CD4-positive, alpha-beta T cell treated with Interleukin-2 at 100 ng/mL for 4 hours (primary cell): Measurements from ENCODE around the gene DENND5A.
"Not testable (repeated sequence)": the region's sequence is repeated elsewhere in the genome, so short reads cannot be mapped to it uniquely, and the experiment has no call there.

Source experiments
- DNase-seq: peaks from one replicate; pipeline ENCODE4 v3.0.0-alpha.2; 2020; ENCODE audit warnings: low spot score

DENND5A gene

DNA sequence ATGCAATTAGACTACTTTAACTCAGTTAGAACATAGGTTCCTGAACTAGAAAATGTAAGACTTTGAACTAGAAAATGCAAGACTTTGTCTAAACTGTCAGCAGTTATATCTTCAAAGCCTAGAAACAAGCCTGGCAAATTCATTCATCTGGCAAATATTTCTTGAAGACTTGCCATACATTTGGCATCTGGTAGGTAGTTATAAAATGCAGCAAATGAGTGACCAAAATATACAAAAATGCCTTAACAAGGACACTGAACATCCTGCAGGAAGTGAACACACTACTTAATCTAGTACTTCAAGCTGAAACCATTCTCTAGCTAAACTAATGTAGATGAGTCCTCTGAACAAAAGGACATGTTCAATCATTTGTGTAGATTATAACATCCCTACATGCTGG is 89.0 kb downstream of the DENND5A start:
- no peak for DNase-seq

DNA sequence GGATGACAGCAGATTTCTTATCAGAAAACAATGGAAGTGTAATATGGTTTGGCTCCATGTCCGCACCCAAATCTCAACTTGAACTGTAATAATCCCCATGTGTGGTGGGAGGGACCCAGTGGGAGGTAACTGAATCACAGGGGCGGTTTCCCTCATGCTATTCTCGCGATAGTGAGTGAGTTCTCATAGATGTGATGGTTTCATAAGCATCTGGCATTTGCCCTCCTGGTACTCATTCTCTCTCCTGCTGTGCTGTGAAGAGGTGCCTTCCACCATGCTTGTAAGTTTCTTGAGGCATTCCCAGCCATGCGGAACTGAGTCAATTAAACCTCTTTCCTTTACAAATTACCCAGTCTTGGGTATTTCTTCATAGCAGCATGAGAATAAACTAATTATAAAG is 92.8 kb downstream of the DENND5A start:
- no peak for DNase-seq

DNA sequence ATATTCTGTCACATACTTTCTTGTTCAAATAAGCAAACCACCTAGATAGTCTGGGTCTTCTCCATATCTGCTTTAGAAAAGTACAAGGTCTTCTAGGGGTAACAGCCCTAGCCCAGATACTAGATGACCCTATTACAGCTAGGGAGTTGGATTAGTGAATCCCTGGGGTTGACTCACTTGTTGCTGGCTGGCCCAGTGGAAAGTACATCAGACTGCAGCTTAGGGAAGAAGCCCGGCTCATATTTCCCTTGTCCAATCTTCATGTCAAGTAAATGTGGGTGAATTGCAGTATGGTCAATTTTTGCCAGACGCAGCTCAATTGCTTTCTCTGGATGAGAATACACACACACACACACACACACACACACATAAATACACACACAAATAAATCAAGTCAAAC is 94.7 kb downstream of the DENND5A start:
- DNase-seq: no peak

DNA sequence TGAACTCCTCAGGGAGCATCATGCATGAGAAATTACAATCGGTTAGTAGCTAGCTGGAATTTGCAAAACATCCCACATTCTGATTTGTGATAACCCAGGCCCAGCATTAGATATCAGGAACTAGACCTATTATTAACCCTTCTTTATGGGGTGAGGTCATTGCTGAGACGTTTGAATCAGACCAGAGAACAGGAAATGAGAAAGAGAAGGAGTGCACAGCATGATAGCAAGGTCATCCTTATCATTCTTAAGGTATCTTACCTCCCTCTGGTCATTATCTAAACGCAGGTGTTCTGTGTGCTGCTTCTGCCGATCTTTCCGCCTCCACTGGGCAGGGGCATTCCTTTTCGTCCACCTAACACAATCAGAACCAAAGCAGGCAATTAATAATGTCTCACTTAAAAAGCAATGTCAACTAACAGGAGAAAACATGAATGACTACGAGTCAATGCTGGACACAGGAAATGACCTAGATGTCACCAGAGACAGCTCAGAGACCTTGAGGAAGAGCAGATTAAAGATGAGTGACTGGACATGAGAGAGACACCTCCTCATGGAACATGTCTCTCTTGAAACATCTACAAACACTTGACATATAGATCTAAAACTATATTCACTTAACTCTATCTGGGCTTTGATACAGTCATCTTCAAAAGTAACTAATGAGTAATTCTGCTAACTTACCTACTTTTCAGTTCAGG is 95.4 kb downstream of the DENND5A start:
- DNase-seq: no peak

DNA sequence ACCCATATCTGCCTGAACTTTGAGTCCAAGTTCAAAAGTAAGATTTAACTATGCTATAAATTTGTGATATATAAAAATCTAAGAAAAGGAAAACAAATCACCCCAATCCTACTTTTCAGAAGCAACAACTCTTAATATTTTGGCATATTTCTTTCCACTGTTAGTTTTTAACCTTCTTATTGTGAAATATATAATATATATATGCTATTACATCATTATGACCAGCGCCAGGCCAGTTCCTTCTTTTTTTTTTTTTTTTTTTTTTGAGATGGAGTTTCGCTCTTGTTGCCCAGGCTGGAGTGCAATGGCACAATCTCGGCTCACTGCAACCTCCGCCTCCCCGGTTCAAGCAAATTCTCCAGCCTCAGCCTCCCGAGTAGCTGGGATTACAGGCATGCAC is 103.2 kb downstream of the DENND5A start:
- not testable (repeated sequence) for DNase-seq

DNA sequence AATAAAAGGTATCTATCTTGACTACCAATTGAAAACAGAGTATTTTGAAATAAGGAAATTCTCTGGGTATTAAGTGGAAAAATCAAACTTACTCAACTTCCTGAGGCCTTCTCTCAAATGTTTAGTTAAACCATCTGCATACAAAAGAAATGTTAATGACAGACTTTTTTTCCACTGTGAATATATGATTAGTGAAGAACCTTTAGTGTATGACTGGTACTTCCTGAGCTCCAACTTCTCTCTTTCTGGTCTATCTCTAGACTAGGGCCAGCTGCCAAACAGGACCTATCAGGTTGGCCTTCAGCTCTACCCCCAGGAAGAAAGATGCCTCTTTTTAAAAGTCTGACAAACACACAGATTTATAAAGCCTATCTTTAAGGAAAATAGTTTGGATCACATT is 105.0 kb downstream of the DENND5A start:
- DNase-seq: no peak

DNA sequence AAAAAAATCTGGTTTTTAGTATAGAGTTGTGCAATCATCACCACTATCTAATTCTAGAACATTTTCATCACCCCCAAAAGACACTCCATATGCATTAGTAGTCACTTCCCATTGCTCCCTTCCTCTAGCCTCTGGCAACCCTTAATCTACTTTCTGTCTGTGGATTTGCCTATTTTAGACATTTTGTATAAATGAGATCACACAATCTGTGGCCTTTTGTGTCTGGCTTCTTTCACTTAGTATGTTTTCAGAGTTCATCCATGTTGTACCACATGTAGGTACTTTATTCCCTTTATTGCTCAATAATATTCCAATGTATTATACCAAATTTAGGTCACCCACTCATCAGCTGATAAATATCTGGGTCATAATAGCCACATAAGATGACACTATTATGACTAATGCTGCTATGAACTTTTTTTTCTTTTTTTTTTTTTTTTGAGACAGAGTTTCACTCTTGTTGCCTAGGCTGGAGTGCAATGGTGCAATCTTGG is 106.2 kb downstream of the DENND5A start:
- DNase-seq: peak; percentile 18

DNA sequence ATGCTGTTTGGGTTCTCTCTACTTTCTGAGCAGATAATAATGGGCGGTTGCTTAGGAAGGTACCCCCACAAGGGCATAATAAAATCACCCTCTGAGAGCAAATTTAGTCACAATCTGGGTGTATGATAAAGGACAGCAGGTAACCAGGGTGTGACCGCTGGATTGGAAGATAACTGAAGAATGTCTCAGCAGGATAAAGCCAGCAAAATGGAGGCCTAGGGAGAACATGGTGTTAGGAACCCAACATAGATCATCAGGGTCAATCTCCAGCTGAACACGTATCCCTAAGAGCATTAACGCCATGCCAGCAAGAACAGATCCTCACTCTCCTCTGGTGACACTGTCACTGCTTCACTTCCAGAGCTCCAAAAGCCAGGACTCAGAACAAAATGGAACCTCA is 109.2 kb downstream of the DENND5A start:
- no peak for DNase-seq

DNA sequence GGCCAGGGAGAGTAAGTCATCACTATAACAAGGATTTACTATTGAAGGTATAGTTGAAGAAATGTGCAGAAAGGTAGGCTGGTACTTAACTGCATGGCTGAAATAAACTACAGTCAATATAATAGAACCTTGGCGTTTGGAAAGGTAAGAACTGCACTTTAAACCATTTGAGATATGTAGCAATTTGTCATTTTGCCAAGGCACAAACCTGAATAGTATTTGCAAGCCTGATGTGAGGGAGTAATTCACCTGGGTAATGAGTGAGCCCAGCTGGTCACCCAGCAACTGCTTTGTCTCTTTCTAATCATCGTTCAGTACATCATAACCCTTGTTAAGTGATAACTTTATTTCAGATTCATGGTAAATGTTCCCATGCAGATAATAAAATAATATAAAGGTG is 111.5 kb downstream of the DENND5A start:
- DNase-seq: no peak

DNA sequence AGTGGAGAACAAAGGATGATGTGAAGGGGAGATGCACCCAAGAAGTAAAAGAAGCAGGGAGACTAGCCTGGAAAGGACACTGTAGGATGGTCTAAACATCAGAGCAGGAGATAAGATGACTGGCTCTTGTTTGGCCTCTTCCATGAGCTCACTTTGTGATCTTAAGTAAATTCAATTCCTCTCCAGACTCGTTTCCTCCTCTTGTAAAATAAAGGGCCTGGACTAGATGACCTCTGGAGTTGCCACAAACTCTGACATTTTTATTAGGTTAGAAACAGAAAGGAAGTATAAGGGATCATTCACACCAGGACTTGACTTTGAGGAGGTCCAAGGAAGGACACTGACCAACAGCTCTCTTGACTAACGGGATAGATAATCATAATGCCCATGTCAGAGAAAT is 113.5 kb downstream of the DENND5A start:
- DNase-seq: no peak

DNA sequence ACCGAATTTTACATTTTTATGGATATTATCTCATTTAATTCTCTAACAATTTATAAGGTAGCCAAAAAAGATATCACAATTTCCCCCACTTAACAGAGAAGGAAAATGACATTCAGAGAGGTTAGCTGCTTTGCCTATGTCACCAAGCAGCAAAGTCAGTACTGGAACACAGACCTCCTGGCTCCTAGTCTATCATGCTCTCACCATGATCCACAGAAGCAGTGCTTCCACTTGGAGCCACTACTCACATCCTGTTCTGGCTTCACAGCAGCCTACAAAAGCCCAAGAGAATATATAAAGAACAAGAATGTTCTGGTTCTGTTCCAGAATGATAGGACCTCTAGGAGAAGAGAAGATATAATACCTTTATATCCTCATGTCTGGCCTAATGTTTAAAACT is 114.2 kb downstream of the DENND5A start:
- DNase-seq: no peak

DNA sequence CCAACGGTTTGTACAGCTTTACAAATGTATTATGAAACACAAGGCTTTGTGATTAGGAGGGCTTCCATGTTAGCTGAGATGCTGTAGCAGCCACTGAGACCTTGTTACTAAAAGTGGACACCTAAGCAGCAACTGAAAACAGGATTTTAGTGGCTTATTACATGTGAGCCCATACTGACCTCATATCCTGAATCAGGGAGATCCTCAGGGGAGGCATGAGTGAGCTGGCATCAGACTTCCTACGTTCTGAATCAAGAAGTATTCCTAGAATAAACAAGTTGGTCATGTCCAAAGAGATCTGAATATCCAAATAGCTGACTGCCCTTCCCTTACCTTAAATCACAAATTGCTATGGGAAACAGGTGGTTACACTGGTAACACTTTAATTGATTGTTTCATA is 114.6 kb downstream of the DENND5A start:
- no peak for DNase-seq

DNA sequence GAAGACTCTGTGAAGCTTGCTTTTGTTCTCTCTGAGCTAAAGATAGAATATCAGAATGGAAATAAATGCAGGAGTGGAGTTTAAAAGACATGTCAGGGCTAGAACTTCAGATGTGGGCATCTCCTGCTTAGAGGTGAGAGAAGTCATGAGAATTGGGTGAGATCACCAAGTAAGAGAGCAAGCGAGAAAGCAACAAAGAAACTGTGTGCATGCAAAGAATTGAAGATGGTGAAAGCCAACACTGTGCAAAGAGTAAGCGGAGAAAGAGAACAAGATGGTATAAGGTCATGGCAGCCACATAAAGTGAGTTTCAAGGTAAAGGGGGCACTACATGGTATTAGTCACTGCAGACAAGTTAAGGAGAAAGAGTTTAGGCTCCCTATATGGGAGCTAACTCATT is 116.4 kb downstream of the DENND5A start:
- DNase-seq: no peak

DNA sequence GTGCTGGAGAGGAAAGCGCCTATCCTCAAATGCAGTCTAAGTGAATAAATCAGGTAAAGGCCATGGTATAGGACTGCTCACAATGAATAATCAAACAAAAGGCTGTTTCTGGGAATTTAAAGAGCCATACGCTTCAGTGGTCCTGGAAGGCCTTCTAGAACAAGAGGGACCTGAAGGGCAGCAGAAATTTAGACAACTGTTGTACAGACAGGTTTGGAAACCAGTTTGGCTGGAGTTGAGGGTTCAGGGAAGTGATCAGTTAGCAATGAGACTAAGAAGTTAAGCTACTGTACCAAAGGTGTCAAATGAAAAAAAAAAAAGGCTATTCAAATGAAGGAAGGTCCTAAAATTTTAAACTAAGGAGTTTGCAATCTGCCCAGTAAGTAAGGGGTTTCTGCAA is 117.1 kb downstream of the DENND5A start:
- no peak for DNase-seq

DNA sequence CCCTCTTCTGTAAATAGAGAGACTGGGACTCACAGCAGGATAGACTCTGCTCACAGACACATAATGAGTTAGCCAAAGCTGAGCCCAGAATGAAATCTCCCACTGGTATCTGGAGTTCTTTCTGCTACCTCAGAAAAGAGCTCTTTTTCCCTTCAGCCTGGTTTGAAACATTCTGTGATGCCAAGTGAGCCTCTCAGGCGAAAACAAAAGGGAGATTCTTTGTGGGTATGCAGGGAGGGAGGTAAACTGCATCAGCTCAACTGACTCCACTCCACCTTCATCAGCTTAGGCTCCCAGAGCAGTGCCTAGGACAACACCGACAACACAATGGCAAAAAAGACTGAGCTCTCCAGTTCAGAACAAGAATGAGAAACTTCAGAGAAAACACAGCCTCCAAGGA is 118.7 kb downstream of the DENND5A start:
- DNase-seq: no peak

DNA sequence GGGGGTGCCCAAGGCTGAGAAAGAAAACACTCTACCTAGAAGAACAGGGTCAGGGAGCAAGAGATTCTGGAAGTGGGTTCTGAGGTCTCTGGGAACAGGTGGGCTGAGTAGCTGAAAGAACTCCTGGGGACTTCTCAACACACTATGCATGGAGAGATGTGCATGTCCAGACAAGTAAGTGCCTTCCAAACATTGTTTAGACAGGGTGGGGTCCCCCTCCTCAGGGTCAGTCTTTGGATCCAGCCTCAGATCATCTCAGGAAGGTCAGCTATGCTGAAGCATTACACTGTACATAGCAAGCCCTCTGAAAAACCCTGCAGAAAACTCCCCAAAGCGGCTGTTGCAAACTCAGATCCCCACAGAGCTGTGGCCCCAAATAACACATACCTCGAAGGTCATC is 119.9 kb downstream of the DENND5A start:
- no peak for DNase-seq

DNA sequence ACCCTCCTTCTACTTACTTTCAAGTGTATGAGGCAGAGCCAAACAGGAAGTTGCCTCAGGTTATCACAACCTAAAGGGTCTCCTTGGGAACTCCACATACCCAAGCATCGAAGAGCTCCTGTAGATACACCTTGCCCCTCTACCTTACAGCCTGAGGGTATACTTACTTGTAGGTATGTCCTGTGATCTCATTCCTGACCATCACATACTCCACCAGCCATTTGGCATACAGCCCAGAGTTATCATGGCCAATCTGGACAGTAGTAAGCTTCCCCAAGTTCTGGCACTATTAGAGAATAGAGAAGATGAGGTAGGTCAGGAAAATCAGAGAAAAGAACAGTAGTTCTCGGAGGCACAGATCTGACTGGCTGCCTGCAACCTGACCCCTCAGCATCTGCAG is 120.3 kb downstream of the DENND5A start:
- no peak for DNase-seq

DNA sequence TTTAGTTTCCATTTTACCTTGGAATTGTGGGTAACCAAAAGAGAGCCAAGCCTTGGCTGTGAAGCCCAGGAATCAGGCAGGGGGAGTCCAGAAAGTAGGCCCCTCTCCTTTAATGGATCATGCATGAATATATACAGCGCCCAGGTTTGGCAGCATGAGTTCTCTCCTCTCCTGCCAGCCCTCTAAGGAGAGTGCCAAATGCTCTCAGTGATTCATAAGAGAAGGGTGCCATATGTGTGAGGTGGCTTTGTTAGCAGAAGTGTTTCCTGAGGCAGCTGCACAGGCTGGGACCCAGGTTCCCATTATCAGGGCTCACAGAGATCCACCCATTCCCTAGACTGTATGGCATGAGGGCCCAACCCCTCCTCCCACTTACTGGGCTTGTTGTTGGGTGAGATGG is 121.4 kb downstream of the DENND5A start:
- DNase-seq: no peak

DNA sequence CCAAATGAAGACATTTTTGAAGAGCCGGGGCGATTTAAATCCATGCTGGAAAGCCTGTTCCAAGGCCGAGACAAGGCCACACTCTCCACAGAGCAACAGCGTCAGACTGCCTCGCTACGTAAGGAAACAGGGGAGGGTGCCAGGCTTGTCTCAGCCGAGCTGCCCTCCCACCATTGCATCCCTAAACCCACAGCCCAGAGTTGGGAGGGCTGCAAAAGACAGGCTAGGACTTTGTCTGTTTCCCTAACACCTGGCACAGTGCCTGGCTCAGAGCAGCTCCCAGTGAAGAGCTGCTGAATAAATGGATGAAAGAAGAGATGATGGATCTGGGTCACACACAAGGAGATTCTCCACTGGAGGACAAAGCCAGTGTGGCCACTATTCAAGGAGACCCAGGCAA is 122.4 kb downstream of the DENND5A start:
- DNase-seq: no peak

DNA sequence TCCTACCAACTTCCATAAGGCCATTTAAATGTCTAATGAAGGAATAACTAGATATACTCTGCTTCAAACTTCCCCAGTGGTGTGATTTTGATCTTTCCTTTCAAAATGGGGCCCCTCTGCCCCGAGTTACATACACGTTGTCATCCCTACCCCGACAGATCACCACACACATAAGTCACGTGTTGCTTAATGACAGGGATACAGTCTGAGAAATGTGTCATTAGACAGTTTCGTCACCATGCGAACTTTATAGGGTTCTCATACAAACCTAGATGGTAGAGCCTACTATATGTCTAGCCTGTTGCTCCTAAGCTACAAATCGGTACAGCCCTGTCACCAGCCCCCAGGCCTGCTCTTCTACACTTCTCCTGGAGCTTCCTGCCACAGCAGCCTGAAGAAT is 124.0 kb downstream of the DENND5A start:
- DNase-seq: no peak

DNA sequence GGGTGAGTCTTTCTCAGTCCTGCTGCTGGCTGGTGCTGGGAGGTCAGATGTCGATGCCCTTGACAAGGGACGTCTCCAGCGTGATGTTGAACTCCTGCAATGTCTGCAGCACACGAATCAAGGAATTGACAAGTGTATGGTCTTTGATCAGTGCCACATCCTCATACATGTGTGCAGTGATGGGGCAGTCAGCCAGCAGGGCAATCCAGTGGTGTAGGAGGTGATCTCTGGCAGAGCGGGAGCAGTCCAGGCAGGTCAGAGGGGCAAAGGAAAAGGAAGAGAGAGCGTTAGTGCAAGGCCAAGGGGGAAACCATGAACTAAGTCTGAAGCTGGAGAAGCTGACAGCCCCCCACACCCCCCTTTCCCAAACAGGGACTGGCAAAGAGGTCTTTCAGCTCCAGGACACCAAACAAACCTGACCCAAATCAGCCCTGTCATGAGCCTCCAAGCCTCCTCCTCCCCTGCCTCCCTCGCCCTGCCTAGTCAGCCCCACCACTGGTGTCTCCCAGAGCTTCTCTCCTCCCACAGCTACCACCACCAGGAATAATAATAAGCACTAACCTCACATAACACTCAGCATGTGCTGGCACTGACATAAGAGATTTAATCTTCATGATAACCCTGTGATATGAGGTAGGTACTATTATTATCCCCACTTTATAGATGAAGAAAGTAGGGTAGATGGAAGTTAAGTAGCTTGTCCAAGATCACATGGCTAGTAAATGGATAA is 125.4 kb downstream of the DENND5A start:
- DNase-seq: no peak

DNA sequence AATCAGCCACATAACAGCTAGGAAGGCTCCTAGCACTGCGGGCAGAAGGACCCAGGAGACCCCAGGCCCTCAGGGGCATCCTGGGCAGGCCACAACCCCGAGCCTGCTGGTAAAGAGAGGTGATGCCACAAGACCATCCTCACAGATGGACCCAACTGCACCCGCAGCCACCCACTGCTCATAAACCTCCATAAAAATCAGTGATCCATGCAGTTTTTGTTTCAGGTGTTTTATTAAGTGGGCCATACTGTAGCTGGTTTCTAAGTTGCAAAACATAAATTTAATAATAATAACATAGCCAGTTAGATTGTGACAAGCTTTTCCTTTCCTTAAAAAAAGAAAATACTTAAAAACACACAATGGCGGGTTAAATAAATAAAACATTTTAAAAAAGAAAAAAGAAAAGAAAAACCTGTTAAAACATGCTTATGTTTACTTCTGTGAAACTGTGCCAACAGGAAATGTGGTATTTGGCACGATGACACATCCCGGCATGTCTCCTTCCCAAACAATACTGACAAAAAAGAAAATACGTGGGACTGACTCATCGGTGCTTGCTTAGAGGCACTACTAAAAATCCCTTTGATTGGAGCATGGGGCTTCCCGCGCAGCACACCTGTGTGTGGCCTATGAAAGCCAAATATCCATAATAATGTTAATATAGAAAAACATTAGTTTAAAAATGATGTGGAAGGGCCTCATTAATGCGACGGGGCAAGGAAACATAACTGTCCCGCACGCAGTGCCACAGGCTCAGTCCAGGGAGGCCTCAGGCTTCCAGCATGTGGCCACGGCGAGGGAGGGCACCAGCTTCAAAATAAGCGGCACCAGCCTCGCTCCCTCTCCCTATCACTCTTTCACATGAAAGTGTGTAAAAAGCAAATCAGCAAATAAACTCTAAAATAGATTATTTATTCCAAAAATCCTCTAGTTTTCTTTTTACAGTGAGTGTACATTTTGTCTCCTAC is 126.3 kb downstream of the DENND5A start:
- peak; percentile 62 for DNase-seq

DNA sequence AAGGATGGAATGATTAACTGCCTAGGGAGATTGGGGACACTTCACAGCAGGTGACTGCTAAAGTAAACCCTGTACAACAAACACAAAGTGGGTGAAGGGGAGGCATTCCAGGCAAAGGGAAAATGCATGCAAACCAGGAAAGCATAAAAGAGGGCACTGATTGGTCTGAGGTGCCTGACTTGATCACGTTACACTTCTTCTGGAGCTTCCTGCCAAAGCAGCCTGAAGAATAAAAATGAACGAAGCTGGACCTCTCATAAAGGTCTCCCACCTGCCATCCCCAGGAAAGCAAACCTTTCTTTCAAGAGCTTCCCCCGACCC is 127.1 kb downstream of the DENND5A start:
- DNase-seq: no peak
